Caco-2 (cell line): ENCODE results near the gene PPP1R37. TPM values are rescaled to one million over a fixed set of nuclear protein-coding genes. Genes with fewer than 3 reads are reported as not detected.

ENCODE experiments used
- BruUV-seq: library from RNA; stranded (reverse); fragments of 400-500 nt; replicated peaks from 2 replicates; lab custom pipeline; 2021; lab: Mats Ljungman, UMichigan
- CTCF ChIA-PET: fragments of 300-600 bp; sonication (Branson Sonifier 250); formaldehyde crosslinking; loops from one replicate; lab custom pipeline; 2022; ENCODE audit warnings: antibody characterized with exemption; lab: Charles Lee
- POLR2A ChIA-PET: fragments of 300-600 bp; sonication (Branson Sonifier 250); formaldehyde crosslinking; loops from one replicate; lab custom pipeline; 2022; ENCODE audit warnings: antibody characterized with exemption; lab: Charles Lee
- DNase-seq, 2 experiments: peaks; one replicate each; pipeline versions ENCODE4 v3.0.0 to v3.0.0-alpha.2; 2020 to 2022
- H3K27me3 ChIP-seq: replicated peaks from 2 replicates; pipeline ENCODE4 v1.6.0; 2011; ENCODE audit warnings: low read length; ENCODE audit not compliant: control insufficient read depth, insufficient read depth
- H3K36me3 ChIP-seq: 2 replicates; pipeline ENCODE4 v1.5.1; 2011; ENCODE audit warnings: low read length; ENCODE audit not compliant: control insufficient read depth, insufficient read depth
- H3K4me1 ChIP-seq: fragments of 250-450 bp; sonication (Bioruptor Pico); 2 replicates; pipeline ENCODE4 v1.5.1; 2020; ENCODE audit warnings: mild to moderate bottlenecking
- H3K4me3 ChIP-seq: 2 replicates; pipeline ENCODE4 v1.5.1; 2011; ENCODE audit warnings: low read depth, mild to moderate bottlenecking, control low read depth, low read length
- H3K9me3 ChIP-seq: fragments of 250-450 bp; sonication (Bioruptor Pico); 2 replicates; pipeline ENCODE4 v1.5.1; 2020; ENCODE audit warnings: mild to moderate bottlenecking, moderate library complexity
- H3K27ac Mint-ChIP-seq: one replicate; pipeline ENCODE4 v1.8.0; 2022; ENCODE audit warnings: mixed read lengths; ENCODE audit not compliant: unreplicated experiment
- H3K27me3 Mint-ChIP-seq: one replicate; pipeline ENCODE4 v1.8.0; 2022; ENCODE audit warnings: mixed read lengths; ENCODE audit not compliant: insufficient read depth, unreplicated experiment
- H3K36me3 Mint-ChIP-seq: one replicate; pipeline ENCODE4 v1.8.0; 2022; ENCODE audit warnings: mild to moderate bottlenecking, mixed read lengths; ENCODE audit not compliant: insufficient read depth, unreplicated experiment
- H3K4me1 Mint-ChIP-seq: one replicate; pipeline ENCODE4 v1.8.0; 2022; ENCODE audit warnings: low read depth, mixed read lengths; ENCODE audit not compliant: unreplicated experiment
- H3K4me3 Mint-ChIP-seq: one replicate; pipeline ENCODE4 v1.8.0; 2022; ENCODE audit warnings: mild to moderate bottlenecking, moderate library complexity, mixed read lengths; ENCODE audit not compliant: unreplicated experiment
- H3K9me3 Mint-ChIP-seq: one replicate; pipeline ENCODE4 v1.8.0; 2022; ENCODE audit warnings: mixed read lengths; ENCODE audit not compliant: unreplicated experiment
- CTCF ChIP-seq, 2 experiments: fragments of 200-600 bp in 1 of 2; IDR thresholded peaks; 1 replicate in 1 of 2; 2 replicates in 1 of 2; pipeline versions ENCODE4 v1.5.1 to v1.8.0; 2011 to 2022; ENCODE audit warnings: antibody characterized with exemption in 1 of 2, control low read depth in 1 of 2, inconsistent platforms in 1 of 2, low read depth in 1 of 2, low read length in 1 of 2, mild to moderate bottlenecking in 1 of 2, moderate library complexity in 1 of 2; ENCODE audit not compliant: insufficient read depth in 1 of 2, severe bottlenecking in 1 of 2, unreplicated experiment in 1 of 2
- intact Hi-C: fragments of 100-400 bp; cut with micrococcal nuclease; formaldehyde crosslinking; loops from one replicate; pipeline ENCODE4 v1.10.0; 2022; ENCODE audit not compliant: unreplicated experiment
- total RNA-seq: library from RNA; stranded (reverse); gene quantifications from 2 replicates; pipeline ENCODE4 v1.2.3, GENCODE V29; 2022

The PPP1R37 gene
- total RNA-seq, 1 experiment from 2014 or later: 42.1 TPM

GRCh38 chr19:45119582-45119981 lies 26.6 kb downstream of the PPP1R37 start:
- BruUV-seq: no TSS peak
- Histone ChIP-seq H3K4me3 (no peak overlapping the region), H3K4me1 (peaks cover 12% of the 10 kb centered on the region), H3K36me3 (no peaks in the 10 kb centered on the region), H3K9me3 (no peaks in the 10 kb centered on the region), H3K27me3 (no peaks in the 10 kb centered on the region)
- Mint-ChIP-seq H3K27ac (no peak overlapping the region), H3K4me1 (peaks cover 34% of the 10 kb centered on the region), H3K9me3 (no peaks in the 10 kb centered on the region), H3K4me3 (no peak overlapping the region), H3K27me3 (no peaks in the 10 kb centered on the region), H3K36me3 (peaks cover 25% of the 10 kb centered on the region)
- intact Hi-C loops: no loop called here
- DNase-seq: no peak
- ChIA-PET CTCF (no interaction called here), POLR2A (no interaction called here)
- no peak for TF ChIP-seq CTCF (IDR thresholded peaks at IDR 0.05; ENCODE audit: insufficient read depth in 1 of 2, low read depth in 1 of 2, low read length in 1 of 2, severe bottlenecking in 1 of 2, unreplicated experiment in 1 of 2)

GRCh38 chr19:45121827-45122345 lies 28.9 kb downstream of the PPP1R37 start:
- Histone ChIP-seq H3K27me3 (no peaks in the 10 kb centered on the region), H3K9me3 (no peaks in the 10 kb centered on the region), H3K36me3 (no peaks in the 10 kb centered on the region), H3K4me1 (peaks cover 12% of the 10 kb centered on the region), H3K4me3 (no peak overlapping the region)
- TF ChIP-seq CTCF (IDR thresholded peaks at IDR 0.05; ENCODE audit: insufficient read depth in 1 of 2, low read depth in 1 of 2, low read length in 1 of 2, severe bottlenecking in 1 of 2, unreplicated experiment in 1 of 2): no peak
- no peak overlapping the region for H3K4me3 Mint-ChIP-seq
- peak overlapping the region; percentile 48 for H3K27ac Mint-ChIP-seq
- peaks cover 34% of the 10 kb centered on the region for H3K4me1 Mint-ChIP-seq
- POLR2A ChIA-PET: interaction anchor here (0.5 kb wide), 1 partner anchor 211 kb away, joined by 4 read pairs; no protein-coding TSS in a partner anchor
- CTCF ChIA-PET: no interaction called here
- intact Hi-C loops: no loop called here
- no peaks in the 10 kb centered on the region for H3K9me3 Mint-ChIP-seq
- no peaks in the 10 kb centered on the region for H3K27me3 Mint-ChIP-seq
- no TSS peak for BruUV-seq
- DNase-seq: no peak
- peaks cover 29% of the 10 kb centered on the region for H3K36me3 Mint-ChIP-seq

GRCh38 chr19:45122832-45123231 lies 29.9 kb downstream of the PPP1R37 start:
- no peak for DNase-seq
- no peak for TF ChIP-seq CTCF (IDR thresholded peaks at IDR 0.05; ENCODE audit: insufficient read depth in 1 of 2, low read depth in 1 of 2, low read length in 1 of 2, severe bottlenecking in 1 of 2, unreplicated experiment in 1 of 2)
- no peak overlapping the region for H3K4me3 ChIP-seq
- H3K27me3 Mint-ChIP-seq: no peaks in the 10 kb centered on the region
- no peaks in the 10 kb centered on the region for H3K9me3 Mint-ChIP-seq
- CTCF ChIA-PET: interaction anchor here (0.7 kb wide), 1 partner anchor 38 kb away, joined by 3 read pairs; the partner anchor contains the start of gene NKPD1
- no peak overlapping the region for H3K4me3 Mint-ChIP-seq
- H3K4me1 ChIP-seq: peaks cover 12% of the 10 kb centered on the region
- H3K27me3 ChIP-seq: no peaks in the 10 kb centered on the region
- peaks cover 26% of the 10 kb centered on the region for H3K36me3 Mint-ChIP-seq
- BruUV-seq: no TSS peak
- POLR2A ChIA-PET: no interaction called here
- H3K27ac Mint-ChIP-seq: peak overlapping the region; percentile 48
- H3K9me3 ChIP-seq: no peaks in the 10 kb centered on the region
- H3K4me1 Mint-ChIP-seq: peaks cover 34% of the 10 kb centered on the region
- intact Hi-C loops: no loop called here
- no peaks in the 10 kb centered on the region for H3K36me3 ChIP-seq
